Left lung (tissue), 14 donors: ENCODE data around the gene C1QL2. TPM values are rescaled to one million over a fixed set of nuclear protein-coding genes. Genes with fewer than 3 reads are reported as not detected.

Experiments
- ATAC-seq: fragments of 200-7000 bp; cut with Tn5 transposase; one replicate; pipeline ENCODE4 v1.9.1; 2020; ENCODE audit warnings: moderate library complexity
- DNase-seq, 4 donors: peaks; one replicate each; pipeline ENCODE4 v3.0.0-alpha.2; 2013 to 2020
- H3K27ac ChIP-seq, 2 donors: fragments of 200-600 bp; sonication (generic) in 1 of 2; one replicate each; pipeline versions ENCODE4 v1.5.0 to v1.8.0; 2020 to 2021
- H3K27me3 ChIP-seq, 2 donors: fragments of 200-600 bp; sonication (generic) in 1 of 2; one replicate each; pipeline versions ENCODE4 v1.5.0 to v1.8.0; 2020 to 2021
- H3K36me3 ChIP-seq, 2 donors: fragments of 200-600 bp; sonication (generic) in 1 of 2; one replicate each; pipeline versions ENCODE4 v1.5.0 to v1.8.0; 2020 to 2021
- H3K4me1 ChIP-seq, 2 donors: fragments of 200-600 bp; one replicate each; pipeline ENCODE4 v1.8.0; 2021
- H3K4me3 ChIP-seq, 2 donors: fragments of 200-600 bp; sonication (generic) in 1 of 2; one replicate each; pipeline versions ENCODE4 v1.5.0 to v1.8.0; 2020 to 2021; ENCODE audit warnings: mild to moderate bottlenecking in 1 of 2
- H3K9me3 ChIP-seq, 2 donors: fragments of 200-600 bp; sonication (generic) in 1 of 2; one replicate each; pipeline versions ENCODE4 v1.5.0 to v1.8.0; 2020 to 2021
- intact Hi-C, 2 donors: fragments of 100-400 bp; cut with DNase I; formaldehyde crosslinking; loops; one replicate each; pipeline versions ENCODE4 v1.11.2 to v1.14.2; 2022
- long read RNA-seq, 12 donors: library from polyadenylated mRNA in 2 of 12; unstranded in 2 of 12; transcript quantifications; one replicate each; pipeline ENCODE4 v2.0.0 and lab custom pipeline, GENCODE V29; 2019 to 2026
- polyA plus RNA-seq, 6 donors: library from polyadenylated mRNA; unstranded; fragments of 120-200 nt; gene quantifications; one replicate each; pipeline ENCODE4 v1.2.1, GENCODE V29; 2013; ENCODE audit not compliant: insufficient read length in 6 of 6
- total RNA-seq, 2 donors: library from RNA; stranded (reverse); fragmentation: NEBNext Ultra II Directional; extraction: Animal tissue kit (Norgen Biotek cat#: 25700); gene quantifications; one replicate each; pipeline ENCODE4 v1.2.1, GENCODE V29; 2021
- TF ChIP-seq, protein P1 (sequence below), 2 donors: fragments of 200-600 bp; sonication (generic) in 1 of 2; IDR thresholded peaks; one replicate each; pipeline versions ENCODE4 v1.5.0 to v1.8.0; 2021; ENCODE audit warnings: antibody characterized with exemption in 2 of 2
- donor health status: DM: no; HTN: yes; CAD: no.
- donor health status: DM: no; HTN: no; CAD: no.

C1QL2 gene
- total RNA-seq (not detected), polyA plus RNA-seq (not detected)
- long read RNA-seq, donor 1, result 0 reads
- long read RNA-seq, donor 2, result 0 reads
- long read RNA-seq, donor 3, result 0 reads
- long read RNA-seq, donor 4, result 0 reads
- long read RNA-seq, donor 5, result 0 reads
- long read RNA-seq, donor 6, result 0 reads
- long read RNA-seq, donor 7, result 0 reads
- long read RNA-seq, donor 8, result 0 reads
- long read RNA-seq, donor 9, result 0 reads
- long read RNA-seq, donor 10, result 0 reads
- long read RNA-seq, donor 11, result 0 reads
- long read RNA-seq, donor 12, result 0 reads

DNA sequence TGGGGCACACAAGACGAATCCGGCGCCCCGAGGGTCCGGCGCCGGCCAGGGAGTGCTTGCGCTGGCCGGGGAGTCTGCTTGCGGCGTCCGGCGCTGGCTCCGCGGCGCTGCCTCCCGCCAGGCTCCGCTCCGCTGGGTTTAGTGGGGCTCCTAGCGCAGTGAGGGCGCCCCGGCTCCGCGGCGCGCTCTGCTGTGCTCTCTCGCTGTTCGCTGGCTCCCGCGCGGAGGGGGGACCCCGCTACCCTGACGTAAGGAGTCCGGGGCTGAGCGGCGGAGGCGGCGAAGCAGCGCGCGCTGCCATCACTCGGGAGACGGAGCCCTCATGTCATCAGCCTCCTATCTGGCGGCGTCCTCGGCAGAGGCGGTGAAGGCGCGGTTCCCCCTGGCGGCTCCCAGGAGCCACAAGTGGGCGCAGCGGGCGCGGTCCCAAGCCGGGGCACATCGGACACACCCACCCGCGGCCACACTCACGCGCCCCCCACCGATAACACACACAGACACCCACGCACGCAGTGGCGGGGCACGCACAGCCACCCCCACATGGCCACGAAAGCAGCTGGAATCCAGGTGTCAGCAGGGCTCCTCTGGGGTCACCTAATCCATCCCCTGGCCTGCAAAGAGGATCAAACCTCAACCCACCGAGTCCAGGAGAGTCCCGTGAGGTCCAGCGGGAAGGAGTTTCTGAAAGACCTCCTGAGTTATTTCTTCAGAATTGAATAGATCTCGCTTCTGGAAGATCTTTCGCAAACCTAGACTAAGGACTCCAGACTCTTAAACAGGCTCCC, at the start of gene C1QL2:
Gene C1QL2 (minus strand): TSS at position 189 of the 785 bp plus-strand sequence. CDS start 482 bp downstream, outside the sequence.
- no peak within 1 kb of the TSS for H3K4me3 ChIP-seq
- no peak within 1 kb of the TSS for H3K27ac ChIP-seq
- no peaks in the 10 kb centered on the region for H3K36me3 ChIP-seq
- H3K27me3 ChIP-seq, result peaks cover 55 to 96% of the 10 kb centered on the region in 2 donors
- TF ChIP-seq, protein P1, sequence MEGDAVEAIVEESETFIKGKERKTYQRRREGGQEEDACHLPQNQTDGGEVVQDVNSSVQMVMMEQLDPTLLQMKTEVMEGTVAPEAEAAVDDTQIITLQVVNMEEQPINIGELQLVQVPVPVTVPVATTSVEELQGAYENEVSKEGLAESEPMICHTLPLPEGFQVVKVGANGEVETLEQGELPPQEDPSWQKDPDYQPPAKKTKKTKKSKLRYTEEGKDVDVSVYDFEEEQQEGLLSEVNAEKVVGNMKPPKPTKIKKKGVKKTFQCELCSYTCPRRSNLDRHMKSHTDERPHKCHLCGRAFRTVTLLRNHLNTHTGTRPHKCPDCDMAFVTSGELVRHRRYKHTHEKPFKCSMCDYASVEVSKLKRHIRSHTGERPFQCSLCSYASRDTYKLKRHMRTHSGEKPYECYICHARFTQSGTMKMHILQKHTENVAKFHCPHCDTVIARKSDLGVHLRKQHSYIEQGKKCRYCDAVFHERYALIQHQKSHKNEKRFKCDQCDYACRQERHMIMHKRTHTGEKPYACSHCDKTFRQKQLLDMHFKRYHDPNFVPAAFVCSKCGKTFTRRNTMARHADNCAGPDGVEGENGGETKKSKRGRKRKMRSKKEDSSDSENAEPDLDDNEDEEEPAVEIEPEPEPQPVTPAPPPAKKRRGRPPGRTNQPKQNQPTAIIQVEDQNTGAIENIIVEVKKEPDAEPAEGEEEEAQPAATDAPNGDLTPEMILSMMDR (IDR thresholded peaks at IDR 0.05), result no peak
- no peaks in the 10 kb centered on the region for H3K9me3 ChIP-seq
- H3K4me1 ChIP-seq, result peaks cover 0 to 7% of the 10 kb centered on the region in 2 donors
- intact Hi-C loops, result no loop called here
- ATAC-seq, result no peak
- DNase-seq, result peak in 2 of 4 donors; percentile 24 to 72

DNA sequence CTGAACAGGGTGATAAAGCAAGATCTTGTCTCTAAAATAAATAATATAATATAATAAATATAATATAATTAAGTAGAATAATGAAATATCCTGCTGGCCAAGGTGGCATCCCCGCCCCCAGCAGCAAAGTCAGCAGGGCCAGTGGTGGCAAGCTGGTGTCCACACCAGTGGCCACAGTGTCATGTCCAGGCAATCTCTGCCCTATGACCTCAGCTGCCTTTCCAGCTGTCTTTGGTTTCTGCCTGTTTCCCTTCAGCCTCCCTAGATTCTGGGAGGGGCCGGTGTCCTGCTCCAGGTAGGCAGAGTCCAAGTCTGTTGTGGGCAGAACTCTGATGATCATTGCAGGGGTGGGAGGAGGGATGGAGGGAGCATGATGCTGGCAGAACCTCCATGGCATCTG, 48.9 kb upstream of the C1QL2 start:
- TF ChIP-seq, protein P1 (IDR thresholded peaks at IDR 0.05), result no peak
- Histone ChIP-seq H3K9me3 (no peaks in the 10 kb centered on the region), H3K4me3 (no peak overlapping the region), H3K27me3 (peaks cover 0 to 11% of the 10 kb centered on the region in 2 donors), H3K4me1 (no peaks in the 10 kb centered on the region), H3K27ac (no peak overlapping the region), H3K36me3 (no peaks in the 10 kb centered on the region)
- intact Hi-C loops, result no loop called here
- DNase-seq, result no peak
- no peak for ATAC-seq

DNA sequence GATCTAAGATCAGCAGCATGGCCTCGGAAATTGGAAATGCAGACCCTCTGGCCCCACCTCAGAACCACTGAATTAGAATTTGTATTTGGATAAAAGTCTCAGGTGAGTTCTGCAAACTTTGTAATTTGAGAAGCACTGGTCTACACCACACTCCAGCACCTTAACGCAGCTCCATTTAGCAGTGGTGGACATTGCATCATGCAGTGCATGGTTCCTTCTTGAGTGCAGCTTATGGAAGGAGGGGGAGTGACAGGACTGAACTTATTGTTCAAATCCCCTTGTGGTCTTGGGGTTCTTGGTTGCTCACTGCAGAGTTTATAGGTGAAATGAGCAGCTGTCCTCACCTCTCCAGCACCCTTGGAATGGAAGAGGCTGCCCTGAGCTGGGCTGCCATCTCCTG, 47.6 kb upstream of the C1QL2 start:
- Histone ChIP-seq H3K4me3 (no peak overlapping the region), H3K27me3 (peaks cover 0 to 11% of the 10 kb centered on the region in 2 donors), H3K4me1 (no peaks in the 10 kb centered on the region), H3K27ac (no peak overlapping the region), H3K36me3 (no peaks in the 10 kb centered on the region), H3K9me3 (no peaks in the 10 kb centered on the region)
- TF ChIP-seq, protein P1 (IDR thresholded peaks at IDR 0.05), result no peak
- DNase-seq (no peak), ATAC-seq (no peak)
- intact Hi-C loops, result no loop called here

DNA sequence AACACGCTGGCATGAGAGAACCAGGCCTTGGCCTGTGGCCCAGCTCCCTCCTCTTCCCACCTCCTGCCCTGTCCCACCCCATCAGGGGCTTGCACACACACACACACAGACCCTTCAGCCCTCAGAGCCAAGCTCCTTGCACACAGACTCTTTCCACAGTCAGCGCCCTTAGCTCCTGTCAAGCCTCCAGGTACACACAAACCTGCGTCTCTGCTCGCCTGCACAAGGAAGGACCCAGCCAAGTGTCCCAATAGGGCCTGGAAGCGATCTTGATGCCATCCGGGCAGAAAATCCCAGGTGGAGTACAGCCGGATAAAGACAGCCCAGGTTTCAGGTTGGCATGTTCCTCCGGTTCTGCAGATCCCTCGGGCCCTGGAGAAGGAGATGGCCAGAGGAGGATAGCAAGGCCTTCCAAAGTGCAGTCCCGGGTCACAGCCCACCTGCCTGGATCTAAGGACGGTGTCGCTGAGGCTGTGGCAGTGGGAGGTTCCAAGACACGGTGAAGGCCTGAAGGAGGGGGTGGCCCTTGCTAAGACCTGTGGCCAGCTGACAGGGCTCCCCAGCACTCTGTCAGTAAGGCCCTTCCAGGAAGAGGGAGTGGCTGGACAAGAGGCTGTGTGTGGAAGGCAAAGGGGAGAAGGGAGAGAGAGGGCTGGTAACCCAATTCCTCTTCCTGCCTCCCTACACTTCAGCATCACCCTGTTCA, 46.6 kb upstream of the C1QL2 start:
- H3K4me1 ChIP-seq, result no peaks in the 10 kb centered on the region
- DNase-seq, result no peak
- no peaks in the 10 kb centered on the region for H3K9me3 ChIP-seq
- no peak overlapping the region for H3K4me3 ChIP-seq
- intact Hi-C loops, result no loop called here
- TF ChIP-seq, protein P1 (IDR thresholded peaks at IDR 0.05), result no peak
- peaks cover 0 to 4% of the 10 kb centered on the region in 2 donors for H3K27me3 ChIP-seq
- H3K36me3 ChIP-seq, result no peaks in the 10 kb centered on the region
- no peak overlapping the region for H3K27ac ChIP-seq
- peak; percentile 25 for ATAC-seq

DNA sequence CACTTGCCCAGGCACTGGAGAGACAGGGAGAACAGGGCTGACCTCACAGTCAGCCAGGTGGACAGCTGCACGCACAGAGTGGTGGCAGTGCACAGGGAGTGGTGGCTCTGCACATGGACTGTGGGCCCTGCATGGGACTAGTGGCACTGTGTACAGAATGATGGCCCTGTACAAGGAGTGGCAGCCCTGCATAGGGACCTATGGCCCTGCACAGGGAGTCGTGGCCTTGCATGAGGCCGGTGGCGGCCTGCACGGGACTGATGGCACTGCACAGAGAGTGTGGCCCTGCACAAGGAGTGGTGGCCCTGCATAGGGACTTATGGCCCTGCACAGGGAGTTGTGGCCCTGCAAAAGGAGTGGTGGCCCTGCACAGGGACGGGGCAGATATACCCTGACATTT, 46.0 kb upstream of the C1QL2 start:
- H3K4me1 ChIP-seq, result no peaks in the 10 kb centered on the region
- TF ChIP-seq, protein P1 (IDR thresholded peaks at IDR 0.05), result no peak
- H3K9me3 ChIP-seq, result no peaks in the 10 kb centered on the region
- ATAC-seq, result no peak
- no peak overlapping the region for H3K27ac ChIP-seq
- intact Hi-C loops, result no loop called here
- peaks cover 0 to 4% of the 10 kb centered on the region in 2 donors for H3K27me3 ChIP-seq
- H3K4me3 ChIP-seq, result no peak overlapping the region
- no peak for DNase-seq
- no peaks in the 10 kb centered on the region for H3K36me3 ChIP-seq
